Large intestine (tissue), 3 donors: ENCODE data around the gene GADD45A. TPM values are rescaled to one million over a fixed set of nuclear protein-coding genes. Genes with fewer than 3 reads are reported as not detected.

Experiments used
- DNase-seq, 2 donors: peaks; one replicate each; pipeline versions ENCODE4 v3.0.0 to v3.0.0-alpha.2; 2013
- H3K27ac ChIP-seq: one replicate; pipeline ENCODE4 v1.5.1; 2013; ENCODE audit warnings: low read length
- H3K27me3 ChIP-seq: 2 replicates; pipeline ENCODE4 v1.6.1; 2013; ENCODE audit warnings: low read length; ENCODE audit not compliant: control insufficient read depth, insufficient read depth
- H3K36me3 ChIP-seq: 2 replicates; pipeline ENCODE4 v1.6.1; 2013; ENCODE audit warnings: low read length; ENCODE audit not compliant: control insufficient read depth, insufficient read depth
- H3K4me1 ChIP-seq: one replicate; pipeline ENCODE4 v1.6.1; 2013; ENCODE audit warnings: low read length; ENCODE audit not compliant: control insufficient read depth, insufficient read depth
- H3K4me3 ChIP-seq: one replicate; pipeline ENCODE4 v1.5.1; 2013; ENCODE audit warnings: low read length
- H3K9me3 ChIP-seq: one replicate; pipeline ENCODE4 v1.6.1; 2013; ENCODE audit warnings: mild to moderate bottlenecking, low read depth, low read length, moderate library complexity; ENCODE audit not compliant: control insufficient read depth
- WGBS: methylation state at CpG from one replicate; pipeline ENCODE4 v1.1.5; 2013; ENCODE audit warnings: low lambda C conversion rate; ENCODE audit not compliant: insufficient coverage; 5-methylcytosine and 5-hydroxymethylcytosine counted together
- polyA plus RNA-seq: library from polyadenylated mRNA; unstranded; fragments of 120-200 nt; gene quantifications from one replicate; pipeline ENCODE4 v1.2.1, GENCODE V29; 2013

Gene GADD45A
- polyA plus RNA-seq, 1 donor, result 48.9 TPM

- Histone ChIP-seq H3K36me3 (peaks cover 3% of the 10 kb centered on the region), H3K9me3 (no peaks in the 10 kb centered on the region), H3K4me3 (no peak overlapping the region), H3K27me3 (no peaks in the 10 kb centered on the region), H3K4me1 (peaks cover 35% of the 10 kb centered on the region), H3K27ac (no peak overlapping the region)
- DNase-seq, result peak; percentile 48 to 63
- WGBS, result no CpG with 5 or more reads among the region's 4 CpGs
These were observed 32.9 kb downstream of the GADD45A start for GRCh38 chr1:67717876-67718275.

GRCh38 chr1:67719329-67720196, 34.6 kb downstream of the GADD45A start:
- no peaks in the 10 kb centered on the region for H3K27me3 ChIP-seq
- DNase-seq, result no peak
- no peak overlapping the region for H3K27ac ChIP-seq
- no peaks in the 10 kb centered on the region for H3K9me3 ChIP-seq
- no peak overlapping the region for H3K4me3 ChIP-seq
- H3K4me1 ChIP-seq, result peaks cover 30% of the 10 kb centered on the region
- peaks cover 3% of the 10 kb centered on the region for H3K36me3 ChIP-seq
- no CpG with 5 or more reads among the region's 6 CpGs for WGBS

DNA sequence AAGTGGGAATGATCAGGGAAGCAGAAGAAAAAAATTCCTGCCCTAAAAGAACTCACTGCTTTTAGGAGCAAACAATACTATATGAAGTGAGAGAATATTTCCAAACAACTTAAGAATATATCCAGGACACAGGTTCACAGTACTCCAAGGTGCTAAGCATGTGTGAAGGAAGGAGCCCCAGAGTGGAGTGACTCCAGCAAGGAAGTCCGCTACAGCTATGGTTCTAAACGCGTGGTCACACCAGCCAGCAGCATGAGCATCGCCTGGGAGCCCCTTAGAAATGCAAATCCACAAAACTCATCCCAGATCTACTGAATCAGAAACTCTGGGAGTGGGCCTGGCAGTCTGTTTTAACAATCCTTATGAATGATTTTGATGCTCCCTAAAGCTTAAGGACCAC, 36.1 kb downstream of the GADD45A start:
- Histone ChIP-seq H3K27me3 (no peaks in the 10 kb centered on the region), H3K27ac (no peak overlapping the region), H3K4me3 (no peak overlapping the region), H3K4me1 (peaks cover 31% of the 10 kb centered on the region), H3K36me3 (no peaks in the 10 kb centered on the region), H3K9me3 (no peaks in the 10 kb centered on the region)
- DNase-seq, result no peak
- WGBS, result no CpG with 5 or more reads among the region's 4 CpGs

DNA sequence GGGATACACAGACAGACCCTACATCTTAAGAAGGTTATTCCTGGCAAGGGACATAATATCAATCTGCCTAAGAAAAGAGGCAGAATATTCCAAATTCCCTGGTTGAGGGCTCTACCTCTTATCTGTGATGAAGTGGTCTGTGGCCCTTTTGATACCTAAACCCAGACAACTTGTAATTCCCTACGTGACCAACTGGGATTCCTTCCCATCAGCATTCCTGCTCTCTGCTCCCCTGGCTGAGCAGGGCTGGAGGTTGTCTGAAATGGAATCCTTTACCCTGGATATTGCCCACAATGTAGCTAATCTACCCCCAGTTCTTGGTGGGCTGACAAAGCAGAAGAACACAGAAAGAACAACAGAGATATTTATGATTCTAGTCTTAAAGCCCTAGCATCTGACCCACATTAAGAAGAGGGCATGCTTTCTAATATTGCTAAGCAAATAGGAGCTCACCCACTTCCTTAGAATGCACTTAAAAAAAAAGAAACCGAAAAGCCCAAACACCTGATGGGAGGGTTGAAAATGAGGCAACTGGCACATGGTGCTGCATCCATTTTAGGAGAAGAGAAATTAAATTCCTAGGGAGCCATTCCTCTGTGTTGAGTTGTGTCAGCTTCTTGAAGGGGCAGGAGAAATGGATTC, 36.8 kb downstream of the GADD45A start:
- no peak overlapping the region for H3K4me3 ChIP-seq
- no peaks in the 10 kb centered on the region for H3K27me3 ChIP-seq
- no peaks in the 10 kb centered on the region for H3K9me3 ChIP-seq
- no peak for DNase-seq
- peaks cover 28% of the 10 kb centered on the region for H3K4me1 ChIP-seq
- no peak overlapping the region for H3K27ac ChIP-seq
- no peaks in the 10 kb centered on the region for H3K36me3 ChIP-seq
- WGBS, result no CpG with 5 or more reads among the region's 2 CpGs

DNA sequence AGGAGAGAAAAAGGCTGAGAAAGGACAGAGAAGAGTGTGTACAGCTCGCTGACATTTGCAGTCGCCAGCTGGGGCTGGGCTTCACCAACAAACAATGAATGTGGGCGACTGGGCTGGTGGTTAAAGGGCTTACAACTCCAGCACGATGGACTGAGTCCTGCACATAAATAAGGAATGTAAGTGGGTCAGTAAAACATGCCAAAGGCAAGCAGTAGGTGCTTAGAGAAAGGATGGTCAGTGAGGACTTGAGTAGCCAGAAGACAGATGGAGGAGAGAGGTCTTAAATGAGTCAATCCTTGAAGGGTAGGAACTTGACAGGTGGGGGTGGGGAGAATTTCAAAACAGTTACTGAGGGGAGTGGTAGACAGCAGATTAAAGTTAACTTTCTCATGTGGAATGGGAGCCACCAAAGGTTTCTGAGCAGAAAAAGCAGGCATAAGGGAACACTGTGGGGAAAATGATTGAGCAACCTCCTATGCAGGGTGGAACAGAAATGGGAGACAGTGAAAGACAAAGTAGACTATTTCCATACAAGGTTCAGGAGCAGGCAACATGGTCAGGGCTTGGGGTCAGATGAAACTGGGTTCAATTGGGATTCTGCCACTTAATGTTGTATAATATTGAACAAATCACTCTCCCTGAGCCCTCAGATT, 37.4 kb downstream of the GADD45A start:
- Histone ChIP-seq H3K27me3 (no peaks in the 10 kb centered on the region), H3K36me3 (no peaks in the 10 kb centered on the region), H3K9me3 (no peaks in the 10 kb centered on the region), H3K27ac (no peak overlapping the region), H3K4me3 (no peak overlapping the region), H3K4me1 (peaks cover 23% of the 10 kb centered on the region)
- WGBS, result 80% methylated on average over 2 of the region's 4 CpGs
- no peak for DNase-seq

DNA sequence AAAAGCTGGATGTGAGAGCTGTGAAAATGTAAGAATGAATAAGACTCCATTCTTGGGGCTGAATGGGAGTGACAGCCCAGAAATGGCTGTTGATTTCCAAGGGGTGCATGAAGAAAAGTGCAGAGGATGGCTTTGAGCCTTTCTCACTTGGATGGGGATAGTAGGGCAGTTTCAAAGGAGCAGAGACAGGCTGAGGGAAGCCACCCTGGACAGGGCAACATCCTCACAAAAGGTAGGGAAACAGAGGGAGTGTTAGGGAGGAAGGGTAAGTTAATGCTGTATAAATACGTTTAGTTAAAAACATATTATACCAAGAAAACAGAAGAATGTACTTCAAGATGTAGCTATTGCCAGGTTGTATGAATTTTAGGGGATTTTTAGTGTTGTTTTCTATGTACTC, 38.1 kb downstream of the GADD45A start:
- DNase-seq, result no peak
- no CpG with 5 or more reads among the region's 1 CpG for WGBS
- Histone ChIP-seq H3K9me3 (no peaks in the 10 kb centered on the region), H3K4me3 (no peak overlapping the region), H3K4me1 (peaks cover 21% of the 10 kb centered on the region), H3K27ac (peak overlapping the region; percentile 22), H3K36me3 (no peaks in the 10 kb centered on the region), H3K27me3 (no peaks in the 10 kb centered on the region)

DNA sequence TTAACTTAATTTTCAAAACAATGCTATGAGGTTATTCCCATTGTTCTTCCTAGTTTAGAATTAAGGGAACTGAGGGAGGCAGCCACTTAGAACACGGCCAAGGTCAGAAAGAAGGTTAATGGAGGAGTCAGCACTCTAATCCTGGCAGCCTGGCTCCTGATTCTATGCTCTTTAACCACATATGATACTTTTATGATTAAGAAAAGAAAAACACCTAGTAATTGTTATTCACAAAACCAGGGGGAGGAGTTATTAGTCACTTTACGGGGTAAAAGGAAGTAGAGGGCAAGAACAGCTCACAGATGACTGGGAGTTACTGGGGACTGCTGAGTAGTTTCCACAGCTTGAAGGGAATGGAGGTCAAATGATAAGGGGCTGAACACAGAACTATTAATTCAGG, 38.6 kb downstream of the GADD45A start:
- Histone ChIP-seq H3K27ac (peak overlapping the region; percentile 47), H3K4me3 (no peak overlapping the region), H3K27me3 (no peaks in the 10 kb centered on the region), H3K36me3 (no peaks in the 10 kb centered on the region), H3K4me1 (peaks cover 21% of the 10 kb centered on the region), H3K9me3 (no peaks in the 10 kb centered on the region)
- peak in 1 of 2 donors; percentile 66 for DNase-seq
- no CpG with 5 or more reads among the region's 2 CpGs for WGBS

DNA sequence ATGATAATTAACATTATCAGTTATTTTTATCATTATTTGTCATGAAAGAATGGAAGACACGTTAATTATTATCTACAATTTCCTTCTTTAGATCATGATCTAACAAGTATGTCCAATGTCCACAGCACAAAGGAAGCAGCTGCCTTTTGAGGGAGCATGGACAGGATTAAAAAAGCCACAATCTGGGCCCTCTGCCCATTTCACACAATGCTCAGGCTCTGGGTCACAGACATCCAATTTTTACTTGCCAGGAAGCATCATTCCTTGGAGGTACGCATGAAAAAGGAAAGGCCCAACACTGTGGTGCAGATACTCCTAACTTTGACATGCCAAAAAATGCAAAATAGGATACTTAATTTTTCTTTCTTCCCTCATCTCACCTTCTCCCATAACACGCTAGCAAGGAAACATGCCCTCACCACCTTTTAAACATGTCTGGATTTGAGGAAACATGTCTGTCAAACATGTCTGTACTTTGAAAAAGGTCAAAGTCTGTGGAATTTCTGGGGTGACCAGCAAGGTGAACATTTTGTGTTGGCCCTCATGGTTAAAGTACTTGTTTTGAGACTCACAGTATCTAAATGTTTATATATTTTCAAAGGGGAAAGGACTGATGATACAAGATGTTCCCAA, 40.0 kb downstream of the GADD45A start:
- Histone ChIP-seq H3K9me3 (no peaks in the 10 kb centered on the region), H3K4me3 (no peak overlapping the region), H3K36me3 (no peaks in the 10 kb centered on the region), H3K27me3 (no peaks in the 10 kb centered on the region), H3K27ac (peak overlapping the region; percentile 47), H3K4me1 (peaks cover 21% of the 10 kb centered on the region)
- peak in 1 of 2 donors; percentile 64 for DNase-seq
- 33% methylated on average over 1 of the region's 3 CpGs for WGBS

DNA sequence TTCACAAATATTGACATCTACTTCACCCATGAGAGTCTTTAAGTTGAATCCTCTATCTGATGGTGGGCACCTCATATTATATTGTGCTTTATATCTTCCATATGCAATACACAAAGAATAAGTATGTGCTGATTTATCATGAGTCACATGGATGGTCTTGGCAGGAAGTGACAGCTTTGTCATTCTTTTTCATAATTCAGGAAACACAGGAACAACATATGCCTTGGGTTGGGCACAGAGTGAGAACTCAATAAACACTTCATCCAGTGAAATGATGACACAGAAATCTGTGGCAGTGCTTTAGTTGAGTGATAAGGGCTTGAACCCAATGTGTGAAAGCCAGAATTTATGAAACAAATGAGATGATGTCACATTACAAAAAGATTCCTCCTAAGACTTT, 41.2 kb downstream of the GADD45A start:
- H3K9me3 ChIP-seq, result no peaks in the 10 kb centered on the region
- DNase-seq, result no peak
- no peak overlapping the region for H3K27ac ChIP-seq
- no peaks in the 10 kb centered on the region for H3K36me3 ChIP-seq
- peaks cover 18% of the 10 kb centered on the region for H3K4me1 ChIP-seq
- no peaks in the 10 kb centered on the region for H3K27me3 ChIP-seq
- H3K4me3 ChIP-seq, result no peak overlapping the region

DNA sequence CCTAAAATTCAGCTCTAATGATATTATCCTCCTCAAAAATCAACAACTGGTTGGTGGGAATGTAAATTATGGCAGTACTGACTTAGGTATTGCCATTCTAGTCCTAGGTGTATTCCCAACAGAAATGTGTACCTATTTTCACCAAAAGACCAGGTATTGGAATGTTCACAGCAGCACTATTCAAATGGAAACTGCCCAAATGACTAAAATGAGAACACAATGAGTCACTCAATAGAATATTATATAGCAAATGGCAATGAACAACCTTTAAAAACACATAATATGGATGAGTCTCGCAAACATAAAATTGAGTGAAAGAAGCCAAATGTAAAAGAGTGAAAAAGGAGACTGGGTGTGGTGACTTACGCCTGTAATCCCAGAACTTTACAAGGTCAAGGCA, 44.9 kb downstream of the GADD45A start:
- Histone ChIP-seq H3K9me3 (no peaks in the 10 kb centered on the region), H3K27me3 (no peaks in the 10 kb centered on the region), H3K4me3 (no peak overlapping the region), H3K27ac (no peak overlapping the region), H3K4me1 (peaks cover 5% of the 10 kb centered on the region), H3K36me3 (peaks cover 2% of the 10 kb centered on the region)
- no peak for DNase-seq
- WGBS, result 100% methylated on average over 2 of the region's 2 CpGs
